ENCODE results near the gene PALMD. TPM values are rescaled to one million over a fixed set of nuclear protein-coding genes. Genes with fewer than 3 reads are reported as not detected.

Gene PALMD
- total RNA-seq, 1 experiment from 2014 or later: not detected

DNA sequence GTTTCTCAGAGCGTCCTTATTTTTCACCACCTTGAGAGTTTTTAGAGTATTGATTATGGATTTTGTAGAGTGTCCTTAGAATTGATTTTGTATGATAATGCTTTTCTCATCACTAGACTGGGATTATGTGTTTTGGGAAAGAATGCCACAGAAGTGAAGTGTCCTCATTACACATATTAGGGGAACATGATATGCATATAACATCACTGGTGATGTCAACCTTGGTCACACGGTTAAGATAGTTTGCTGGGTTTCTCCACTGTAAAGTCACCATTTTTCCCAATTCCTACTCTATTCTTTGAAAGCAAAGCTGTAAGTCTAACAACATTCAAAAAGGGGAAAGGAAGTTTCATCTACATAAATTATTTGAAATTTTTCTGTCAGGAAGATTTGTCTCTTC lies 39.6 kb upstream of the PALMD start:
- H4K8ac ChIP-seq (replicated peaks; ENCODE audit: insufficient read length, low read depth, low read length): no peak overlapping the region
- H4K20me1 ChIP-seq (ENCODE audit: control insufficient read depth, insufficient read depth, insufficient read length): no peaks in the 10 kb centered on the region
- H2BK12ac ChIP-seq (ENCODE audit: insufficient read length, low read depth, low read length): no peak overlapping the region
- TF ChIP-seq, protein P1, sequence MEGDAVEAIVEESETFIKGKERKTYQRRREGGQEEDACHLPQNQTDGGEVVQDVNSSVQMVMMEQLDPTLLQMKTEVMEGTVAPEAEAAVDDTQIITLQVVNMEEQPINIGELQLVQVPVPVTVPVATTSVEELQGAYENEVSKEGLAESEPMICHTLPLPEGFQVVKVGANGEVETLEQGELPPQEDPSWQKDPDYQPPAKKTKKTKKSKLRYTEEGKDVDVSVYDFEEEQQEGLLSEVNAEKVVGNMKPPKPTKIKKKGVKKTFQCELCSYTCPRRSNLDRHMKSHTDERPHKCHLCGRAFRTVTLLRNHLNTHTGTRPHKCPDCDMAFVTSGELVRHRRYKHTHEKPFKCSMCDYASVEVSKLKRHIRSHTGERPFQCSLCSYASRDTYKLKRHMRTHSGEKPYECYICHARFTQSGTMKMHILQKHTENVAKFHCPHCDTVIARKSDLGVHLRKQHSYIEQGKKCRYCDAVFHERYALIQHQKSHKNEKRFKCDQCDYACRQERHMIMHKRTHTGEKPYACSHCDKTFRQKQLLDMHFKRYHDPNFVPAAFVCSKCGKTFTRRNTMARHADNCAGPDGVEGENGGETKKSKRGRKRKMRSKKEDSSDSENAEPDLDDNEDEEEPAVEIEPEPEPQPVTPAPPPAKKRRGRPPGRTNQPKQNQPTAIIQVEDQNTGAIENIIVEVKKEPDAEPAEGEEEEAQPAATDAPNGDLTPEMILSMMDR (conservative IDR thresholded peaks at IDR 0.05): no peak
- H3K79me1 ChIP-seq (ENCODE audit: insufficient read depth, low read depth, low read length, poor library complexity, severe bottlenecking): no peaks in the 10 kb centered on the region
- no peaks in the 10 kb centered on the region for H3K79me2 ChIP-seq (ENCODE audit: insufficient read depth, low read length)
- H3K4ac ChIP-seq (ENCODE audit: low read depth, low read length): no peak overlapping the region
- no peak overlapping the region for H3K23ac ChIP-seq (ENCODE audit: insufficient read length, low read depth, low read length)
- no peak overlapping the region for H2BK120ac ChIP-seq (ENCODE audit: low read depth, low read length, poor library complexity, severe bottlenecking)
- H3K56ac ChIP-seq (ENCODE audit: insufficient read length, low read depth, low read length): no peak overlapping the region
- Mint-ChIP-seq H3K4me1 (no peaks in the 10 kb centered on the region), H3K27ac (no peak overlapping the region), H3K9me3 (peaks cover 8 to 11% of the 10 kb centered on the region in 2 experiments), H3K27me3 (ENCODE audit: low read depth) (no peaks in the 10 kb centered on the region), H3K4me3 (no peak overlapping the region), H3K36me3 (ENCODE audit: insufficient read depth in 1 of 3, low read depth in 3 of 3) (peaks cover 0 to 4% (median 0%) of the 10 kb centered on the region in 3 experiments; a peak in 1 of 7 replicates)
- no peak overlapping the region for H3K18ac ChIP-seq (ENCODE audit: insufficient read length, low read depth, low read length)
- no peak for DNase-seq
- no peak overlapping the region for H2AFZ ChIP-seq (ENCODE audit: low read length)
- no peak overlapping the region for H2BK5ac ChIP-seq (ENCODE audit: insufficient read length, low read length)
- H3K9ac ChIP-seq (ENCODE audit: extremely low read depth, insufficient read length, low read length): no peak overlapping the region
- no peaks in the 10 kb centered on the region for H3K27me3 ChIP-seq (ENCODE audit: insufficient read depth, low read length)
- H3K14ac ChIP-seq (ENCODE audit: insufficient read depth, low read length): no peak overlapping the region
- no peak overlapping the region for H3K4me2 ChIP-seq (ENCODE audit: insufficient read depth, insufficient read length, low read length)
- no peak overlapping the region for H2AK5ac ChIP-seq (ENCODE audit: insufficient read length, low read length)
- H3K4me1 ChIP-seq (ENCODE audit: insufficient read depth, low read length): no peaks in the 10 kb centered on the region
- no peak overlapping the region for H3K27ac ChIP-seq (ENCODE audit: insufficient read length, low read depth, low read length)
- no peak overlapping the region for H2BK20ac ChIP-seq (ENCODE audit: low read depth, low read length, poor library complexity, severe bottlenecking)
- no peak overlapping the region for H2BK15ac ChIP-seq (ENCODE audit: low read depth, low read length)
- no peak overlapping the region for H4K91ac ChIP-seq (ENCODE audit: insufficient read length, low read depth, low read length)
- no peak overlapping the region for H4K5ac ChIP-seq (ENCODE audit: insufficient read length, low read depth, low read length)
- no peaks in the 10 kb centered on the region for H3K9me3 ChIP-seq (ENCODE audit: control insufficient read depth, low read depth, low read length)
- no peaks in the 10 kb centered on the region for H3K23me2 ChIP-seq (ENCODE audit: insufficient read length, low read depth, low read length, poor library complexity, severe bottlenecking)
- H3T11ph ChIP-seq (ENCODE audit: low read length): no peak overlapping the region
- WGBS (ENCODE audit: extremely low coverage, insufficient read length, low lambda C conversion rate): no CpG with 5 or more reads among the region's 2 CpGs

Measured in H9 (cell line).